Naive thymus-derived CD4-positive, alpha-beta T cell (primary cell): Measurements from ENCODE around the gene PDZD2. TPM values are rescaled to one million over a fixed set of nuclear protein-coding genes. Genes with fewer than 3 reads are reported as not detected.

Experiments used
- ATAC-seq: fragments of 150-1000 bp; cut with Tn5 transposase; 2 replicates; pipeline ENCODE4 v1.10.0; 2021; ENCODE audit warnings: mild to moderate bottlenecking, moderate library complexity
- CTCF ChIA-PET: fragments of 350-600 bp; sonication (Branson Sonifier 250); formaldehyde crosslinking; loops from one replicate; lab custom pipeline; 2021; ENCODE audit warnings: antibody characterized with exemption; lab: Charles Lee
- POLR2A ChIA-PET: fragments of 350-600 bp; sonication (Branson Sonifier 250); formaldehyde crosslinking; loops from one replicate; lab custom pipeline; 2021; ENCODE audit warnings: antibody characterized with exemption, inconsistent platforms; lab: Charles Lee
- DNase-seq, 9 donors: peaks; one replicate each; pipeline versions ENCODE4 v3.0.0 to v3.0.0-alpha.2; 2020 to 2022; ENCODE audit warnings: mixed read lengths in 1 of 9
- H3K27ac ChIP-seq: one replicate; pipeline ENCODE4 v1.7.0; 2013; ENCODE audit warnings: mild to moderate bottlenecking, low read depth, low read length, moderate library complexity
- H3K27me3 ChIP-seq, 2 donors: one replicate each; pipeline ENCODE4 v1.7.0; 2013; ENCODE audit warnings: low read length in 2 of 2, mild to moderate bottlenecking in 2 of 2, moderate library complexity in 2 of 2; ENCODE audit not compliant: control insufficient read depth in 2 of 2, insufficient read depth in 2 of 2
- H3K36me3 ChIP-seq, 3 experiments: 1 replicate in 2 of 3; 2 replicates in 1 of 3; pipeline ENCODE4 v1.7.0; 2013; ENCODE audit warnings: low read length in 3 of 3, mild to moderate bottlenecking in 3 of 3, moderate library complexity in 1 of 3; ENCODE audit not compliant: insufficient read depth in 3 of 3, control insufficient read depth in 2 of 3
- H3K4me1 ChIP-seq, 2 donors: one replicate each; pipeline ENCODE4 v1.7.0; 2013; ENCODE audit warnings: low read length in 2 of 2, mild to moderate bottlenecking in 2 of 2, moderate library complexity in 1 of 2; ENCODE audit not compliant: control insufficient read depth in 2 of 2, insufficient read depth in 2 of 2
- H3K4me3 ChIP-seq: 2 replicates; pipeline ENCODE4 v1.7.0; 2013; ENCODE audit warnings: mild to moderate bottlenecking, low read length
- H3K9me3 ChIP-seq, 3 experiments: 1 replicate in 2 of 3; 2 replicates in 1 of 3; pipeline ENCODE4 v1.7.0; 2013; ENCODE audit warnings: low read length in 3 of 3; ENCODE audit not compliant: control insufficient read depth in 2 of 3
- H3K27ac Mint-ChIP-seq, 9 donors: one replicate each; pipeline ENCODE4 v1.8.0; 2020 to 2022; ENCODE audit warnings: mixed read lengths in 9 of 9, mild to moderate bottlenecking in 8 of 9, moderate library complexity in 5 of 9, inconsistent platforms in 2 of 9
- H3K27me3 Mint-ChIP-seq, 5 donors: one replicate each; pipeline ENCODE4 v1.8.0; 2021 to 2022; ENCODE audit warnings: mixed read lengths in 5 of 5, mild to moderate bottlenecking in 1 of 5
- H3K36me3 Mint-ChIP-seq, 5 donors: one replicate each; pipeline ENCODE4 v1.8.0; 2020 to 2022; ENCODE audit warnings: mixed read lengths in 5 of 5, mild to moderate bottlenecking in 3 of 5, inconsistent platforms in 1 of 5
- H3K4me1 Mint-ChIP-seq, 7 donors: one replicate each; pipeline ENCODE4 v1.8.0; 2020 to 2022; ENCODE audit warnings: mixed read lengths in 7 of 7, mild to moderate bottlenecking in 3 of 7, inconsistent platforms in 1 of 7
- H3K4me3 Mint-ChIP-seq, 10 donors: one replicate each; pipeline ENCODE4 v1.8.0; 2020 to 2022; ENCODE audit warnings: mild to moderate bottlenecking in 10 of 10, mixed read lengths in 10 of 10, moderate library complexity in 6 of 10, inconsistent platforms in 2 of 10
- H3K9me3 Mint-ChIP-seq, 11 donors: one replicate each; pipeline ENCODE4 v1.8.0; 2020 to 2022; ENCODE audit warnings: mixed read lengths in 11 of 11, mild to moderate bottlenecking in 4 of 11, inconsistent platforms in 1 of 11, moderate library complexity in 1 of 11
- intact Hi-C, 2 donors: fragments of 100-400 bp; cut with micrococcal nuclease; formaldehyde crosslinking; loops; one replicate each; pipeline ENCODE4 v1.15.1; 2023
- polyA plus RNA-seq, 2 donors: library from polyadenylated mRNA; unstranded; fragments of 300-500 nt; fragmentation: Illumina TruSeq; gene quantifications; one replicate each; pipeline ENCODE4 v1.2.3, GENCODE V29; 2021
- total RNA-seq, 6 experiments: library from RNA in 5 of 6; stranded (reverse) in 5 of 6; gene quantifications; 1 replicate in 5 of 6; 2 replicates in 1 of 6; pipeline ENCODE4 v1.2.3 and lab custom pipeline; 2021 to 2026

The PDZD2 gene
- total and polyA plus RNA-seq, 7 experiments from 2014 or later, result 1.1 to 2.7 (median 1.3) TPM; not detected in 1

- ATAC-seq (peak; percentile 73), DNase-seq (no peak)
- H3K4me3 Mint-ChIP-seq, result no peak overlapping the region
- no peaks in the 10 kb centered on the region for H3K27me3 Mint-ChIP-seq
- H3K27ac Mint-ChIP-seq, result no peak overlapping the region
- CTCF ChIA-PET, result no interaction called here
- H3K4me1 Mint-ChIP-seq, result no peaks in the 10 kb centered on the region
- Histone ChIP-seq H3K4me1 (no peaks in the 10 kb centered on the region), H3K36me3 (no peaks in the 10 kb centered on the region), H3K27ac (no peak overlapping the region), H3K27me3 (no peaks in the 10 kb centered on the region), H3K9me3 (no peaks in the 10 kb centered on the region), H3K4me3 (no peak overlapping the region)
- peaks cover 0 to 4% (median 0%) of the 10 kb centered on the region in 11 donors for H3K9me3 Mint-ChIP-seq
- intact Hi-C loops, result no loop called here
- POLR2A ChIA-PET, result no interaction called here
- H3K36me3 Mint-ChIP-seq, result peaks cover 0 to 5% (median 0%) of the 10 kb centered on the region in 5 donors
Measured at GRCh38 chr5:32042551-32042961, 403.6 kb downstream of the PDZD2 start.

- no peaks in the 10 kb centered on the region for H3K27me3 Mint-ChIP-seq
- ChIA-PET CTCF (no interaction called here), POLR2A (no interaction called here)
- Histone ChIP-seq H3K4me3 (no peak overlapping the region), H3K4me1 (no peaks in the 10 kb centered on the region), H3K27me3 (no peaks in the 10 kb centered on the region), H3K9me3 (no peaks in the 10 kb centered on the region), H3K36me3 (no peaks in the 10 kb centered on the region), H3K27ac (no peak overlapping the region)
- H3K4me3 Mint-ChIP-seq, result no peak overlapping the region
- intact Hi-C loops, result no loop called here
- ATAC-seq, result no peak
- peaks cover 0 to 4% (median 0%) of the 10 kb centered on the region in 11 donors for H3K9me3 Mint-ChIP-seq
- H3K27ac Mint-ChIP-seq, result no peak overlapping the region
- H3K36me3 Mint-ChIP-seq, result peaks cover 0 to 10% (median under 1%) of the 10 kb centered on the region in 5 donors
- H3K4me1 Mint-ChIP-seq, result no peaks in the 10 kb centered on the region
- DNase-seq, result no peak
Measured at GRCh38 chr5:32043105-32043504, 404.2 kb downstream of the PDZD2 start.

- intact Hi-C loops, result no loop called here
- ChIA-PET POLR2A (no interaction called here), CTCF (no interaction called here)
- Histone ChIP-seq H3K27ac (no peak overlapping the region), H3K36me3 (no peaks in the 10 kb centered on the region), H3K4me3 (no peak overlapping the region), H3K9me3 (no peaks in the 10 kb centered on the region), H3K27me3 (no peaks in the 10 kb centered on the region), H3K4me1 (no peaks in the 10 kb centered on the region)
- no peak for ATAC-seq
- H3K4me3 Mint-ChIP-seq, result no peak overlapping the region
- H3K9me3 Mint-ChIP-seq, result peaks cover 0 to 4% (median 0%) of the 10 kb centered on the region in 11 donors
- DNase-seq, result no peak
- H3K27me3 Mint-ChIP-seq, result no peaks in the 10 kb centered on the region
- peaks cover 0 to 11% (median 3%) of the 10 kb centered on the region in 5 donors for H3K36me3 Mint-ChIP-seq
- H3K27ac Mint-ChIP-seq, result no peak overlapping the region
- H3K4me1 Mint-ChIP-seq, result no peaks in the 10 kb centered on the region
Measured at GRCh38 chr5:32044434-32044833, 405.5 kb downstream of the PDZD2 start.

GRCh38 chr5:32044939-32045338, 406.0 kb downstream of the PDZD2 start:
- ATAC-seq, result no peak
- CTCF ChIA-PET, result no interaction called here
- no peaks in the 10 kb centered on the region for H3K4me1 ChIP-seq
- no peak for DNase-seq
- peaks cover 0 to 11% (median 3%) of the 10 kb centered on the region in 5 donors for H3K36me3 Mint-ChIP-seq
- no peaks in the 10 kb centered on the region for H3K4me1 Mint-ChIP-seq
- intact Hi-C loops, result no loop called here
- POLR2A ChIA-PET, result no interaction called here
- no peaks in the 10 kb centered on the region for H3K36me3 ChIP-seq
- H3K27me3 Mint-ChIP-seq, result no peaks in the 10 kb centered on the region
- H3K9me3 ChIP-seq, result no peaks in the 10 kb centered on the region
- no peak overlapping the region for H3K4me3 Mint-ChIP-seq
- peaks cover 0 to 4% (median 0%) of the 10 kb centered on the region in 11 donors for H3K9me3 Mint-ChIP-seq
- no peak overlapping the region for H3K27ac Mint-ChIP-seq
- H3K4me3 ChIP-seq, result no peak overlapping the region
- no peak overlapping the region for H3K27ac ChIP-seq
- no peaks in the 10 kb centered on the region for H3K27me3 ChIP-seq

GRCh38 chr5:32047056-32047455, 408.1 kb downstream of the PDZD2 start:
- H3K4me3 ChIP-seq, result no peak overlapping the region
- Mint-ChIP-seq H3K27me3 (no peaks in the 10 kb centered on the region), H3K9me3 (peaks cover 0 to 4% (median 0%) of the 10 kb centered on the region in 11 donors), H3K4me1 (no peaks in the 10 kb centered on the region), H3K36me3 (peaks cover 0 to 19% (median 8%) of the 10 kb centered on the region in 5 donors), H3K4me3 (no peak overlapping the region), H3K27ac (no peak overlapping the region)
- intact Hi-C loops, result no loop called here
- no peaks in the 10 kb centered on the region for H3K36me3 ChIP-seq
- ChIA-PET CTCF (no interaction called here), POLR2A (no interaction called here)
- ATAC-seq, result no peak
- no peaks in the 10 kb centered on the region for H3K9me3 ChIP-seq
- no peak for DNase-seq
- H3K4me1 ChIP-seq, result no peaks in the 10 kb centered on the region
- H3K27me3 ChIP-seq, result no peaks in the 10 kb centered on the region
- no peak overlapping the region for H3K27ac ChIP-seq

DNA sequence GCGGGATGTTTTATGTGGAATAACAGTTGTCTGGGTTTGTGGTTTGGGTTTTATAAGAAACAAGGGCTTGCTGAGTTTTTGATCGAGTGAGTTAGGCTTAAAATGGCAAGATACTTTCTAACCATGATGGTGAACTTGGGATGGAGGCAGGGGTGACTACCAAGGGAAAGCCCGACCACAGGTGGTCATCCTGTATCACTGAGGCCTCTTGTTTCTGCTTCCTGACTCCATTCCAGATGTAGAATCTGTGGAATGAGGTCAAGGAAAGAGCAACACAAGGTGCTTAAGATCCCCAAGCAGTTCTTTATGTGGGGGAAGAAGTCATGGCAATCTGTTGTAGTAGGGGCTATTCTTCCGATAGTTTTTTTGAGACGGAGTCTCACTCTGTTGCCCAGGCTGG, 412.9 kb downstream of the PDZD2 start:
- Histone ChIP-seq H3K27me3 (no peaks in the 10 kb centered on the region), H3K4me1 (no peaks in the 10 kb centered on the region), H3K9me3 (no peaks in the 10 kb centered on the region), H3K36me3 (no peaks in the 10 kb centered on the region), H3K27ac (no peak overlapping the region), H3K4me3 (no peak overlapping the region)
- Mint-ChIP-seq H3K9me3 (no peaks in the 10 kb centered on the region), H3K27ac (no peak overlapping the region), H3K27me3 (no peaks in the 10 kb centered on the region), H3K36me3 (peaks cover 0 to 27% (median 14%) of the 10 kb centered on the region in 5 donors), H3K4me3 (no peak overlapping the region), H3K4me1 (no peaks in the 10 kb centered on the region)
- DNase-seq (no peak), ATAC-seq (no peak)
- POLR2A ChIA-PET, result interaction anchor here (0.6 kb wide), 1 partner anchor 36 kb away, joined by 5 read pairs; no protein-coding TSS in a partner anchor
- CTCF ChIA-PET, result no interaction called here
- intact Hi-C loops, result no loop called here
